GM23338 (cell line): ENCODE measurements around the gene NSMCE1.

Experiments
- CREB1 ChIP-seq: fragments of 250-450 bp; sonication (Bioruptor Pico); IDR thresholded peaks from 2 replicates; pipeline ENCODE4 v1.5.0; 2020; ENCODE audit warnings: low read depth, mild to moderate bottlenecking, moderate library complexity
- EZH2 ChIP-seq: fragments of 200-600 bp; sonication (generic); IDR thresholded peaks from one replicate; pipeline ENCODE4 v1.8.0; 2017; ENCODE audit warnings: antibody characterized with exemption, mild to moderate bottlenecking, low read depth; ENCODE audit not compliant: unreplicated experiment
- EZH2phosphoT487 ChIP-seq: fragments of 200-600 bp; sonication (generic); IDR thresholded peaks from one replicate; pipeline ENCODE4 v1.8.1; 2018; ENCODE audit warnings: antibody characterized with exemption; ENCODE audit not compliant: unreplicated experiment
- JUNB ChIP-seq: IDR thresholded peaks from one replicate; pipeline ENCODE4 v1.6.1; 2016; ENCODE audit warnings: antibody characterized with exemption; ENCODE audit not compliant: unreplicated experiment
- NANOG ChIP-seq: IDR thresholded peaks from 2 replicates; pipeline ENCODE4 v1.6.1; 2016; ENCODE audit warnings: antibody characterized with exemption, borderline replicate concordance
- POLR2AphosphoS5 ChIP-seq: IDR thresholded peaks from 2 replicates; pipeline ENCODE4 v1.6.1; 2016; ENCODE audit warnings: antibody characterized with exemption, low read depth
- STAT1 ChIP-seq: IDR thresholded peaks from one replicate; pipeline ENCODE4 v1.6.1; 2016; ENCODE audit warnings: antibody characterized with exemption; ENCODE audit not compliant: unreplicated experiment
- ZNF114 ChIP-seq: fragments of 250-450 bp; sonication (Bioruptor Pico); IDR thresholded peaks from 2 replicates; pipeline ENCODE4 v1.5.0; 2020; ENCODE audit warnings: mild to moderate bottlenecking, moderate library complexity
- ZNF331 ChIP-seq: fragments of 250-450 bp; sonication (Bioruptor Pico); IDR thresholded peaks from 2 replicates; pipeline ENCODE4 v1.5.0; 2020; ENCODE audit warnings: low read depth, mild to moderate bottlenecking, moderate library complexity
- TF ChIP-seq, protein P1 (sequence below), 2 experiments: fragments of 200-600 bp in 1 of 2; sonication (generic) in 1 of 2; conservative IDR thresholded peaks; 2 replicates each; pipeline versions ENCODE4 v1.5.1 to v1.6.1; 2016 to 2017; ENCODE audit warnings: antibody characterized with exemption in 2 of 2, low read depth in 2 of 2, mild to moderate bottlenecking in 2 of 2, moderate library complexity in 1 of 2
- TF ChIP-seq, protein P2 (sequence below): IDR thresholded peaks from 2 replicates; pipeline ENCODE4 v1.6.1; 2016; ENCODE audit warnings: antibody characterized with exemption
- TF ChIP-seq, protein P3 (sequence below): IDR thresholded peaks from one replicate; pipeline ENCODE4 v1.6.1; 2018; ENCODE audit warnings: antibody characterized with exemption; ENCODE audit not compliant: unreplicated experiment
- TF ChIP-seq, protein P4 (sequence below): fragments of 250-450 bp; sonication (Bioruptor Pico); IDR thresholded peaks from 2 replicates; pipeline ENCODE4 v1.5.0; 2020; ENCODE audit warnings: mild to moderate bottlenecking, moderate library complexity

DNA sequence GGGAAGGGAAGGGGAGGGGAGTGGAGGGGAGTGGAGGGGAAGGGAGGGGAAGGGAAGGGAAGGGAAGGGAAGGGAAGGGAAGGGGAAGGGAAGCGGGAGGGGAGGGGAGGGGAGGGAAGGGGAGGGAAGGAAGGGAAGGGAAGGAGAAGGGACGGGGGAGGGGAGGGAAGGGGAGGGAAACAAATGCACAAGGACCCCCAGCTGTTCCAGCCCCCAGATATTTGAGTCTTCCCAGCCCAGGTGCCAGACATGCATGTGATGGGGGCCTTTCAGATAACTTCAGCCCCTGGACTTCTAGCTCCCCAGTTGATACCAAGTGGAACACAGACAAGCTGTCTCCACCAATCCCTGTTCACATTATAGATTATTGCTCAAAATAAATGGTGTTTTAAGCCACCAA, 79.9 kb downstream of the NSMCE1 start:
- TF ChIP-seq, protein P1, sequence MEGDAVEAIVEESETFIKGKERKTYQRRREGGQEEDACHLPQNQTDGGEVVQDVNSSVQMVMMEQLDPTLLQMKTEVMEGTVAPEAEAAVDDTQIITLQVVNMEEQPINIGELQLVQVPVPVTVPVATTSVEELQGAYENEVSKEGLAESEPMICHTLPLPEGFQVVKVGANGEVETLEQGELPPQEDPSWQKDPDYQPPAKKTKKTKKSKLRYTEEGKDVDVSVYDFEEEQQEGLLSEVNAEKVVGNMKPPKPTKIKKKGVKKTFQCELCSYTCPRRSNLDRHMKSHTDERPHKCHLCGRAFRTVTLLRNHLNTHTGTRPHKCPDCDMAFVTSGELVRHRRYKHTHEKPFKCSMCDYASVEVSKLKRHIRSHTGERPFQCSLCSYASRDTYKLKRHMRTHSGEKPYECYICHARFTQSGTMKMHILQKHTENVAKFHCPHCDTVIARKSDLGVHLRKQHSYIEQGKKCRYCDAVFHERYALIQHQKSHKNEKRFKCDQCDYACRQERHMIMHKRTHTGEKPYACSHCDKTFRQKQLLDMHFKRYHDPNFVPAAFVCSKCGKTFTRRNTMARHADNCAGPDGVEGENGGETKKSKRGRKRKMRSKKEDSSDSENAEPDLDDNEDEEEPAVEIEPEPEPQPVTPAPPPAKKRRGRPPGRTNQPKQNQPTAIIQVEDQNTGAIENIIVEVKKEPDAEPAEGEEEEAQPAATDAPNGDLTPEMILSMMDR (conservative IDR thresholded peaks at IDR 0.05; ENCODE audit: low read depth in 2 of 2): no peak
- TF ChIP-seq EZH2: no peak
- TF ChIP-seq POLR2AphosphoS5: no peak
- TF ChIP-seq NANOG: no peak
- no peak for TF ChIP-seq ZNF331 (CRISPR knock-in tag)
- TF ChIP-seq, protein P2, sequence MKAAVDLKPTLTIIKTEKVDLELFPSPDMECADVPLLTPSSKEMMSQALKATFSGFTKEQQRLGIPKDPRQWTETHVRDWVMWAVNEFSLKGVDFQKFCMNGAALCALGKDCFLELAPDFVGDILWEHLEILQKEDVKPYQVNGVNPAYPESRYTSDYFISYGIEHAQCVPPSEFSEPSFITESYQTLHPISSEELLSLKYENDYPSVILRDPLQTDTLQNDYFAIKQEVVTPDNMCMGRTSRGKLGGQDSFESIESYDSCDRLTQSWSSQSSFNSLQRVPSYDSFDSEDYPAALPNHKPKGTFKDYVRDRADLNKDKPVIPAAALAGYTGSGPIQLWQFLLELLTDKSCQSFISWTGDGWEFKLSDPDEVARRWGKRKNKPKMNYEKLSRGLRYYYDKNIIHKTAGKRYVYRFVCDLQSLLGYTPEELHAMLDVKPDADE: no peak
- TF ChIP-seq, protein P3, sequence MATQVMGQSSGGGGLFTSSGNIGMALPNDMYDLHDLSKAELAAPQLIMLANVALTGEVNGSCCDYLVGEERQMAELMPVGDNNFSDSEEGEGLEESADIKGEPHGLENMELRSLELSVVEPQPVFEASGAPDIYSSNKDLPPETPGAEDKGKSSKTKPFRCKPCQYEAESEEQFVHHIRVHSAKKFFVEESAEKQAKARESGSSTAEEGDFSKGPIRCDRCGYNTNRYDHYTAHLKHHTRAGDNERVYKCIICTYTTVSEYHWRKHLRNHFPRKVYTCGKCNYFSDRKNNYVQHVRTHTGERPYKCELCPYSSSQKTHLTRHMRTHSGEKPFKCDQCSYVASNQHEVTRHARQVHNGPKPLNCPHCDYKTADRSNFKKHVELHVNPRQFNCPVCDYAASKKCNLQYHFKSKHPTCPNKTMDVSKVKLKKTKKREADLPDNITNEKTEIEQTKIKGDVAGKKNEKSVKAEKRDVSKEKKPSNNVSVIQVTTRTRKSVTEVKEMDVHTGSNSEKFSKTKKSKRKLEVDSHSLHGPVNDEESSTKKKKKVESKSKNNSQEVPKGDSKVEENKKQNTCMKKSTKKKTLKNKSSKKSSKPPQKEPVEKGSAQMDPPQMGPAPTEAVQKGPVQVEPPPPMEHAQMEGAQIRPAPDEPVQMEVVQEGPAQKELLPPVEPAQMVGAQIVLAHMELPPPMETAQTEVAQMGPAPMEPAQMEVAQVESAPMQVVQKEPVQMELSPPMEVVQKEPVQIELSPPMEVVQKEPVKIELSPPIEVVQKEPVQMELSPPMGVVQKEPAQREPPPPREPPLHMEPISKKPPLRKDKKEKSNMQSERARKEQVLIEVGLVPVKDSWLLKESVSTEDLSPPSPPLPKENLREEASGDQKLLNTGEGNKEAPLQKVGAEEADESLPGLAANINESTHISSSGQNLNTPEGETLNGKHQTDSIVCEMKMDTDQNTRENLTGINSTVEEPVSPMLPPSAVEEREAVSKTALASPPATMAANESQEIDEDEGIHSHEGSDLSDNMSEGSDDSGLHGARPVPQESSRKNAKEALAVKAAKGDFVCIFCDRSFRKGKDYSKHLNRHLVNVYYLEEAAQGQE: no peak
- TF ChIP-seq CREB1 (CRISPR knock-in tag): no peak
- TF ChIP-seq ZNF114 (CRISPR knock-in tag): no peak
- no peak for TF ChIP-seq EZH2phosphoT487
- TF ChIP-seq, protein P4, sequence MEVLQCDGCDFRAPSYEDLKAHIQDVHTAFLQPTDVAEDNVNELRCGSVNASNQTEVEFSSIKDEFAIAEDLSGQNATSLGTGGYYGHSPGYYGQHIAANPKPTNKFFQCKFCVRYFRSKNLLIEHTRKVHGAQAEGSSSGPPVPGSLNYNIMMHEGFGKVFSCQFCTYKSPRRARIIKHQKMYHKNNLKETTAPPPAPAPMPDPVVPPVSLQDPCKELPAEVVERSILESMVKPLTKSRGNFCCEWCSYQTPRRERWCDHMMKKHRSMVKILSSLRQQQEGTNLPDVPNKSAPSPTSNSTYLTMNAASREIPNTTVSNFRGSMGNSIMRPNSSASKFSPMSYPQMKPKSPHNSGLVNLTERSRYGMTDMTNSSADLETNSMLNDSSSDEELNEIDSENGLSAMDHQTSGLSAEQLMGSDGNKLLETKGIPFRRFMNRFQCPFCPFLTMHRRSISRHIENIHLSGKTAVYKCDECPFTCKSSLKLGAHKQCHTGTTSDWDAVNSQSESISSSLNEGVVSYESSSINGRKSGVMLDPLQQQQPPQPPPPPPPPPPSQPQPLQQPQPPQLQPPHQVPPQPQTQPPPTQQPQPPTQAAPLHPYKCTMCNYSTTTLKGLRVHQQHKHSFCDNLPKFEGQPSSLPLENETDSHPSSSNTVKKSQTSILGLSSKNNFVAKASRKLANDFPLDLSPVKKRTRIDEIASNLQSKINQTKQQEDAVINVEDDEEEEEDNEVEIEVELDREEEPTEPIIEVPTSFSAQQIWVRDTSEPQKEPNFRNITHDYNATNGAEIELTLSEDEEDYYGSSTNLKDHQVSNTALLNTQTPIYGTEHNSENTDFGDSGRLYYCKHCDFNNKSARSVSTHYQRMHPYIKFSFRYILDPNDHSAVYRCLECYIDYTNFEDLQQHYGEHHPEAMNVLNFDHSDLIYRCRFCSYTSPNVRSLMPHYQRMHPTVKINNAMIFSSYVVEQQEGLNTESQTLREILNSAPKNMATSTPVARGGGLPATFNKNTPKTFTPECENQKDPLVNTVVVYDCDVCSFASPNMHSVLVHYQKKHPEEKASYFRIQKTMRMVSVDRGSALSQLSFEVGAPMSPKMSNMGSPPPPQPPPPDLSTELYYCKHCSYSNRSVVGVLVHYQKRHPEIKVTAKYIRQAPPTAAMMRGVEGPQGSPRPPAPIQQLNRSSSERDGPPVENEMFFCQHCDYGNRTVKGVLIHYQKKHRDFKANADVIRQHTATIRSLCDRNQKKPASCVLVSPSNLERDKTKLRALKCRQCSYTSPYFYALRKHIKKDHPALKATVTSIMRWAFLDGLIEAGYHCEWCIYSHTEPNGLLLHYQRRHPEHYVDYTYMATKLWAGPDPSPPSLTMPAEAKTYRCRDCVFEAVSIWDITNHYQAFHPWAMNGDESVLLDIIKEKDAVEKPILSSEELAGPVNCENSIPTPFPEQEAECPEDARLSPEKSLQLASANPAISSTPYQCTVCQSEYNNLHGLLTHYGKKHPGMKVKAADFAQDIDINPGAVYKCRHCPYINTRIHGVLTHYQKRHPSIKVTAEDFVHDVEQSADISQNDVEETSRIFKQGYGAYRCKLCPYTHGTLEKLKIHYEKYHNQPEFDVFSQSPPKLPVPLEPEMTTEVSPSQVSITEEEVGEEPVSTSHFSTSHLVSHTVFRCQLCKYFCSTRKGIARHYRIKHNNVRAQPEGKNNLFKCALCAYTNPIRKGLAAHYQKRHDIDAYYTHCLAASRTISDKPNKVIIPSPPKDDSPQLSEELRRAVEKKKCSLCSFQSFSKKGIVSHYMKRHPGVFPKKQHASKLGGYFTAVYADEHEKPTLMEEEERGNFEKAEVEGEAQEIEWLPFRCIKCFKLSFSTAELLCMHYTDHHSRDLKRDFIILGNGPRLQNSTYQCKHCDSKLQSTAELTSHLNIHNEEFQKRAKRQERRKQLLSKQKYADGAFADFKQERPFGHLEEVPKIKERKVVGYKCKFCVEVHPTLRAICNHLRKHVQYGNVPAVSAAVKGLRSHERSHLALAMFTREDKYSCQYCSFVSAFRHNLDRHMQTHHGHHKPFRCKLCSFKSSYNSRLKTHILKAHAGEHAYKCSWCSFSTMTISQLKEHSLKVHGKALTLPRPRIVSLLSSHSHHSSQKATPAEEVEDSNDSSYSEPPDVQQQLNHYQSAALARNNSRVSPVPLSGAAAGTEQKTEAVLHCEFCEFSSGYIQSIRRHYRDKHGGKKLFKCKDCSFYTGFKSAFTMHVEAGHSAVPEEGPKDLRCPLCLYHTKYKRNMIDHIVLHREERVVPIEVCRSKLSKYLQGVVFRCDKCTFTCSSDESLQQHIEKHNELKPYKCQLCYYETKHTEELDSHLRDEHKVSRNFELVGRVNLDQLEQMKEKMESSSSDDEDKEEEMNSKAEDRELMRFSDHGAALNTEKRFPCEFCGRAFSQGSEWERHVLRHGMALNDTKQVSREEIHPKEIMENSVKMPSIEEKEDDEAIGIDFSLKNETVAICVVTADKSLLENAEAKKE (CRISPR knock-in tag): no peak
- TF ChIP-seq JUNB: no peak
- TF ChIP-seq STAT1: no peak
